Umbilical cord (tissue), 2 donors: ENCODE measurements around the gene METTL26. TPM values are rescaled to one million over a fixed set of nuclear protein-coding genes. Genes with fewer than 3 reads are reported as not detected.
A peak's percentile ranks its signal among the peaks of the same experiment; 100 is the strongest.

Source experiments
- DNase-seq: peaks from one replicate; pipeline ENCODE4 v3.0.0-alpha.2; 2015; ENCODE audit warnings: low spot score
- total RNA-seq: library from RNA; depleted of rRNA; stranded (reverse); fragments of >200 nt; gene quantifications from one replicate; pipeline ENCODE4 v1.2.3, GENCODE V29; 2014; ENCODE audit warnings: low replicate concordance; ENCODE audit not compliant: insufficient read depth

The METTL26 gene
- total RNA-seq, 1 donor from 2014 or later, result 48.6 TPM

GRCh38 chr16:658679-659571 is 22.8 kb upstream of the METTL26 start:
- no peak for DNase-seq

DNA sequence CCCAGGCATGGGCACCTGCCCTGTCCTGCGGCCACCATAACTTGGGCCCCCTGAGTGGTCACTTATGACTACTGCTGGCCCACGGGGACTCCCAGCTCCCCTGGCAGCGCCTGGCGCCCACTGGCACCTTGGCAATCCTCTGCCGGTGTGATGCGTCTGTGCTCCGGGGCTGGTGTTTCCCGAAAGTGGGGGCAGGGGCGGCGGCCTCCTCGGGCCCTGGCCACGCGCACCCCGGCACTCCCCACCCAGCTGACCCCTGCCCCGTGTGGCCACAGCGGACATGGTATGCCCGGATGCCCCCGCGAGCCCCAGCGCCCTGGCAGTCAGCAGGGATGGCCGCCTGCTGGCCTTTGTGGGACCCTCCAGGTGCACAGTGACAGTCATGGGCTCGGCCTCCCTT is 21.4 kb upstream of the METTL26 start:
- DNase-seq, result no peak

- no peak for DNase-seq
Observed at GRCh38 chr16:654034-654433, 17.9 kb upstream of the METTL26 start.

- no peak for DNase-seq
Observed at GRCh38 chr16:652454-653305, 16.6 kb upstream of the METTL26 start.

DNA sequence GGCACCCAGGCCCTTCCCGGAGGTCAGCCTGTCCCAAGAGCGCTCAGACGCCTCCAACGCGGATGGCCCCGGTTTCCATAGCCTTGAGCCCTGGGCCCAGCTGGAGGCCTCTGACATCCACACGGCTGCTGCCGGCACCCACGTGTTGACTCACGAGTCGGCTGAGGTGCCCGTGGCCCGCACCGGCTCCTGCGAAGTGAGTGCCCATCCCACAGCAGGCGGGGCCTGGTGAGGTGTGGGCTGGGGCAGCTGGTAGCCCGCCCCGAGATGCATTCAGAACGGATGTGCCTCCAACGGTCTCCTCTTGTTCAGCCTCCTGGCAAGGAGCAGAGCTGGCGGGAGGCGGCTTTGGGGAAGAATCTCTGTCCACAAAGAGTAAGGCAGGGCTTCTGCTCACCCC is 15.7 kb upstream of the METTL26 start:
- no peak for DNase-seq

GRCh38 chr16:649631-650030 is 13.5 kb upstream of the METTL26 start:
- DNase-seq, result no peak

DNA sequence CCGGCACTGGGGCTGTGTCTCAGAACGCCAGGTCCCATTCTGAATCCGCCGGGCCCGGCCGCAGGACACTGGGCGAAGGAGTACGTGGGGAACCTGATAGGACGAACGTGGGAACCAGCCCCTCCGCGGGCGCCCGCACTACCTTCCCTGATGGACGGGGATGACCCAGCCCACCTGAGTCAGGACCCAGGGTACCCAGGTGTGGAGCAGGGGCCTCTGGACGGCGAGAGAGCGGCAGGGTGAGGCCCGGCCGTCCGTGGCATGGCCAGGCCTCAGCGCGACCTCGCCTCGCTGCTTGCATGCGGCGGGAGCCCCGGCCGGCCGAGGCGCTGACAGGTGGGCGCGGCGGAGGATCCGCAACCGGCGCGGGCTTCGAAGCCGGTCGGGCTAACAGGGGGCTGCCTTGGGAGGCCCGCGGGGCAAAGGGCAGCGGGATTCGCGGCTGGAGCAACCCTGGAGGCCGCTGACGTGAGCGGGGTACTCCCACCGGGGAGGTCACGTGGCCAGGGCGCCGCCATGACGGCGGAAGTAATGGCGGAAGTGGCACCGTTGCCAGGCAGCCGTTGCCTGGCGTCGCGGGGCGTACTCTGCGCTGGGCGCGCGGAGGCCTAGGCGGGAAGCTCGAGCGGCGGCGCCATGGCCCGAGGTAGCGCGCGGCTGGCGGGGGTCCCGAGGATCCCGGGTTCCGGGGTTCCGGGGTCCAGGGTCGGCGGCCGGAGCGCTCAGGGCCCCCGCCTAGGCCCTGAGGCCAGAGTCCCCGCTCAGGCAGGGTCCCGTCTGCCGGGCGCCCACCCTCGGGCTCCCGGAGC is 12.9 kb upstream of the METTL26 start, which contains the start of gene WDR90:
Gene WDR90 (plus strand): TSS at position 585 of the 809 bp plus-strand sequence. CDS start 52 bp downstream, at position 637.
- DNase-seq, result peak; percentile 95

- no peak for DNase-seq
Observed at GRCh38 chr16:648071-648780, 12.1 kb upstream of the METTL26 start.

DNA sequence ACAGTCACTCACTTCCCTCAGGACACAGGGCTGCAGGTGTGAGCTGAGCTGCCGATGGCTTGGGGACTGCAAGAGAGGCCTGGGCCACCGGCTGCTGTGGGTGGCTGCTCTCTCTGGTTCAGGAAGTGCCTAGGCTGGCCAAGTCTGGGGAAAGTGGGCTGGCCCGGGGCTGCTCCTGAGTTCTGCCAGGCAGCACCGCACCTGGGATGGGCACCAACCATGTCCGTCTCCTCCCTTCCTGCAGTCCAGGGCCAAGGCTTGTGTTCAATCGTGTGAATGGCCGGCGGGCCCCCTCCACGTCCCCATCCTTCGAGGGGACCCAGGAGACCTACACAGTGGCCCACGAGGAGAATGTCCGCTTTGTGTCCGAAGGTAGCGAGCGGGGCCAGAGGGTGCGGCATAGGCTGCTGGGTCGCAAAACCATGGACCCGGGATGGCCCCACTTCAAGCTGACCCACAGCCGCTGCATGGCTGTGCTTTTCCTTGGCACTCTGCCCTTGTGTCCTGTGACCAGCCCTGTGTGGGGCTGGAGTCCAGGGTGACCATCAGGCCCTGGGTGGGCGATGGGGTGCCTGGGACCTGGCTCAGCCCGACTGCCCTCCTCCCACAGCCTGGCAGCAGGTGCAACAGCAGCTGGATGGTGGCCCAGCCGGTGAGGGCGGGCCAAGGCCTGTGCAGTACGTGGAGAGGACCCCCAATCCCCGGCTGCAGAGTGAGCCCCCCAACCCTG is 11.2 kb upstream of the METTL26 start:
- DNase-seq, result no peak

DNA sequence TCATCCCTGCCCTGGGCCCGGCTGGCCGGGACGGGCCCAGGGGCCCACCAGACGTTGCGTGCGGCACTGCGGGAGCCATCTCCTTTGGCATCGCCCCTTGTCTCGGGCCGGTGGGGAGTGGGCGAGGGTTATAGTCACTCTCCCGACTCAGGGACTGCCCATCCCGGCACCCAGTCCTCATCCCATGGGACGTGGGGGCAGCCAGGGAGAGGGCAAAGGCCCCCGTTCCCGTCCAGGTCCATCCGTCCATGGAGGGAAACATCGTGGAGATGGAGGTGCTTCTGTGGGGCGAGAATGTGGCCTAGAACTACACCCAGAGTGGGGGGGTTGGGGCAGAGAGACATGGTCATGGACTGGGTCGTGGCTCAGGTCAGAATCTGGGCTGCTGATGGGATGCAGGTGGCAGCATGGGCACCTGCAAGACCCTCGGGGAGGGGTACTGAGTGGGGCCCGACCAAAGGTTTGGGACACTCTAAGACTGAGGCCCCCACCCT is 10.6 kb upstream of the METTL26 start:
- no peak for DNase-seq

DNA sequence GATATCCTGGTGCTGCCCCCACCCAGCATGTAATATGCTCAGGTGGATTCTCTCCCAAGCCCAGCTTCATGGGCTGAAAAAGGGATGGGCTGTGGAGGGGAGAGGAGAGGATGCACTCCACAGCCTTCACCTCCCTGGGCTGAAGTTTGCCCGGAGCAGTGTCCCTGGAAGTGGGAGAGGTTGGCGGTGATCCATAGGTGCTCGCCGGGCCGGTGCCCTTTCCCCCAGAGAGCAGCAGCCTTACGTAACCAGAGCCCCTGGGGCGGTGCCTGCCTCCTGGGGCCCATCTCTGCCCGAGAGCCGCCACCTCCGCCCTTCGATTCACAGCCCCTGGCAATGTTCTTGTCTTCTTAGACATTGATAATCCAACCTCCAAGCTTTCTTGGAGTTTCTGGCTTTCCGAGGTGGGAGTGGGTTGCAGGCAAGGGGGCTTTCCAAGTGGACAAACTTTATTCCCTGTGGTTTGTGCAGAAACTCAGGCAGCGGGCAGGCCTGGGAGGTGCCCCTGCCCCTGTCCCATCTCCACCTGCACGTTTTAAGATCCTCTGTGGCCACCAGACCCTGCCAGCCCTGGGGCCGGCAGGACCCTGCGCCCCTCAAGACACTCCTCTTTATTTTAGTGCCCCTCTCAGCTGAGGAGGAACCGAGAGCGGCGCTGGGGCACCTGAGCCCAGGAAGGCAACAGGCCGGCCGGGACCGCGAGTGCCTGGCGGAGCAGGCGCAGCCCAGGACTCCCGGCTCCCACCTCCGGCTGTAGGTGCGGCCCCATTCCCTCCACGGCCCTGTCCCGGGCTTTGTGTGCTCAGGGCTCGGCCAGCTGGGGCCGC is 10.0 kb upstream of the METTL26 start:
- no peak for DNase-seq

DNA sequence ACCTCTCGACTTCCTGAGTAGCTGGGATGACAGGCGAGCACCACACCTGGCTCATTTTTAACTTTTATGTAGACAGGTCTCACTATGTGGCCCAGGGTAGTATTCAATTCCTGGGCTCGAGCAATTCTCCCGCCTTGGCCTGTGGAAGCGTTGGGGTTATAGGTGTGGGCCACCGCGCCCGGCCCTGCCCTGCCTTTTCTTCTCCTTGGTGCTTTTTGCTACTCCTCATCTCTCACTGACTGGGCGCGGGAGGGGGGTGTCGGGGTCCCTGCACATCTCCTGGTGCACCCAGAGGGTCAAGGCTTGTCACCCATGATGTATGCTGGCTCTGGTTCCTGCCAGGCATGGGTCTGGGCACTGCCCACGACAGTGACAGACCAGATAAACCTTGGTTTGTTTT is 8.5 kb upstream of the METTL26 start:
- DNase-seq, result no peak

- DNase-seq, result no peak
Observed at GRCh38 chr16:643050-643368, 6.9 kb upstream of the METTL26 start.

DNA sequence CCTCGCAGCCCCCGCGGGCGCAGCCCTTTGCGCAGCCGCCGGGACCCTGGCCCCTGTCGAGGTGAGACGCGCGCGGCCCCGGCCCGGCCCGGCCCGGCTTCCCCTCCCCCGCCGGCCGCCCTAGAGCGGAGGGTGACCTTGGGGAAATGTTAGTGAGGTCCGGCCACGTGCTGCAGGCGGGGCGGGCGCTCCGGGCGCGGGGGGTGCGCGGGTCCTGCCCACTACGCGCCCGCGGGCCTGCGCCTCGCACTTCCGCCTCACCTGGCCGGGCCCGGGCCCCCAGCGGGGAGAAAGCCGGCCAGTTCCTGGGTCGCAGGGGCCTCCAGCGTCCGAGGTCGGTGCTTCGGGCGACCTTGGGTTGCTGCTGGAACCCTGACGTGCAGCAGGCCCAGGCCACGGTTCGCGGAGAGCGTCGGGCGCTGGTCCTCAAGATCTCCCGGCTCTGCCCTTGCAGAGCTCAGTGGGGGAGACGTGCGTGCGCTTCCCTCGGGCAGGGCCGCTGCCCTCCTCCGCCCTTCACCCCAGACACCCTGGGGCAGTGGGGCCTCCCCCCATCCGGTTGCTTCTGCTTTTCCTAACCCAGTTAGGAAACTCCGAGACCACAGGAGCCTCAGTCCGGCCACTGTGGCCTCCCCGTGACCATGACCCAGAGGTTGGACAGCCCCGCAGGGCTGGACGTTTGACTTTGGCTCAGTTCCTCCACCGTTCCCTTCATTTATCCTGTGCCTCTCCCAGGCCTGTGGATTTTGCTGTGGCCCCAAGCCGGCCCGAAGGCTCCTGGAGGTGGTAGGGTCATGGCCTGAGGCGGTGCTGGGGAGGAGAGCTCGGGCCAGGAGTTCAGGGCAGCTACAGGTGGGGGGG is 6.3 kb upstream of the METTL26 start:
- peak; percentile 31 for DNase-seq

DNA sequence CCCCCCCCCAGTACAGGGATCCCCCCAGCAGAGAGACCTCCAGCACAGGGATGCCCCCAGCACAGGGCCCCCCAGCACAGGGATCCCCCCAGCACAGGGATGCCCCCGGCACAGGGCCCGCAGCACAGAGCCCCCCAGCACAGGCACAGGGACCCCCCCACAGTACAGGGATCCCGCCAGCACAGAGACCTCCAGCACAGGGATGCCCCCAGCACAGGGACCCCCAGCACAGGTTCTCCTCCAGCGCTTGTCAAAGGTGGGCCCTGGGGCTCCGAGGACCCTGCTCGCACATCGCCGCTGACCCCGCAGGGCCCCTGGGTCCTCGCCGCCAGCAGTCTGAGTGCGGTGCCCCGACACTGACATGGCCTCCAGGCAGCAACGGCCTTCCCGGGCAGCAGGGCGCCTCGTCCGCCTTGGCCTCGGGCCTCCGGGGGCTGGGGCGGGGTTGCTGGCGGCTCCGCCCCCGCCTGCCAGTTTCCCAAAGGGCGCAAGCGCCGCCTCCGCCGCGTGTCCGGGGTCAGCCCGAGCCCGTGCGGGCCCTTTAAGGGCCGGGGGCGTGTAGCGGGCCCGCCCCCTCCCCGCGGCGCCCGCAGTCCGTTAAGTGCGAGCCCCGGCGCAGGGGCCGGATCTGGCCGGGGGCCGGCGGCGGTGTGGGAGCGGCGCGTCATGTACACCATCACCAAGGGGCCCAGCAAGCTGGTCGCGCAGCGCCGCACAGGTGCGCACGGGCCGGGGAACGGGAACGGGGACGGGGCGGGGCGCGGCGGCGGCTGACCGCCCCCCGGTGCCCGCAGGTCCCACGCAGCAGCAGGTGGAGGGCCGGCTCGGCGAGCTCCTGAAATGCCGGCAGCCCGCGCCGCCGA is 5.5 kb upstream of the METTL26 start, which contains the start of gene MCRIP2:
Gene MCRIP2 (plus strand): TSS at position 503 of the 863 bp plus-strand sequence. CDS start 164 bp downstream, at position 667.
- peak; percentile 84 for DNase-seq

DNA sequence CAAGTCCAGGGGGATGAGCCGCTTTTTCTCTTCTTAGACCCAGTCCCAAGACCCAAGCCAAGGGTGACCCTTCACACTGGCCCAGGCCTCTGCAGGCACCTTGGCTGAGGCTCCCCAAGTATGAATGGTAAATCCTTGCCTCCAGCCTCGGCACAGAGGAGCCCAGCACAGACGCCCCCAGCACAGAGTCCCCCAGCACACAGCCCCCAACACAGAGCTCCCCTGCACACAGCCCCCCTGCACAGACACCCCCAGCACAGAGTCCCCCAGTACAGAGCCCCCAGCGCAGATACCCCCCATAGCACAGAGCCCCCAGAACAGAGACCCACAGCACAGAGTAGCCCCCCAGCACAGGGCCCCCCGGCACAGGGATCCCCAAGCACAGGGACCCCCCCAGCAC is 4.5 kb upstream of the METTL26 start:
- DNase-seq, result no peak

DNA sequence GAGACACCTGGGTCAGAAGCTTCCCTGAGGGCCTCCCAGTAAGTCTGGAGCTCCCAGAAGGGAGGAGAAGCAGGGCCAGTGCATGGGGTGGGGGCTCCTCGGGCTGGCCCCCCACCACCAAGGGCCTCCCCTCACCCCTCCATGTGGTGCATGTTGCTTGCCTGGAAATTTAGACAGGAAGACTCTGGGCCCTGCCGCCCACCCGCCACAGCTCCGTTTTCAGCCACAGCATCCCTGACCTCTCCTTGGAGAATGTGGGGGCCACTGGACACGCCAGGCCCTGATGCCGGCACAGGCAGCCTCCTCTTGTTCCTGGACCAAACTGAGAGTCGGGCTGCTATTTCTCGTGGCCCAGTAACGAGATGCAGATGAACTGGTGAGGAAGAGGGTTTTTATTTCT is 2.7 kb upstream of the METTL26 start:
- DNase-seq, result no peak
